Erythroblast (primary cell): ENCODE measurements around the gene GALNT7.

Source experiments
- GATA1 ChIP-seq: IDR thresholded peaks from 2 replicates; pipeline ENCODE4 v1.6.1; 2011; ENCODE audit warnings: low read depth, mild to moderate bottlenecking, control low read depth, low read length, moderate library complexity
- POLR2A ChIP-seq: IDR thresholded peaks from 2 replicates; pipeline ENCODE4 v1.6.1; 2011; ENCODE audit warnings: mild to moderate bottlenecking, low read length

DNA sequence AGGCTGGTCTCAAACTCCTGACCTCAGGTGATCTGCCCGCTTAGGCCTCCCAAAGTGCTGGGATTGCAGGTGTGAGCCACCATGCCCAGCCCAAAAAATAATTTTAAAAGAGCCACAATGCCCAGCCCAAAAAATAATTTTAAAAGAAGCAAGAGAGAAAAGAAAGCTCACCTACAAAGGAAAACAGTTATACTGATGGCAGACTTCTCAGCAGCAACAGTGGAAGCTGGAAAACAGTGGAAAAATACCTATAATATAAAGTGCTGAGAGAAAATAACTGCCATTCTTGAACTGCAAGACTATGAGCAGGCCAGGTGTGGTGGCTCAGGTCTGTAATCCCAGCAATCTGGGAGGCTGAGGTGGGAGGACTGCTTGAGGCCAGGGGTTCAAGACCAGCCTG is 178.9 kb downstream of the GALNT7 start:
- TF ChIP-seq POLR2A (no peak), GATA1 (no peak)
